Testis (tissue), 3 donors: ENCODE results near the gene DCXR. TPM values are rescaled to one million over a fixed set of nuclear protein-coding genes. Genes with fewer than 3 reads are reported as not detected.

ENCODE experiments used
- DNase-seq: peaks from one replicate; pipeline ENCODE4 v3.0.0-alpha.2; 2019
- H3K27ac ChIP-seq, 2 donors: fragments of 200-600 bp; sonication (generic); one replicate each; pipeline ENCODE4 v1.5.1; 2019
- H3K27me3 ChIP-seq: fragments of 200-600 bp; sonication (generic); one replicate; pipeline ENCODE4 v1.5.1; 2019
- H3K36me3 ChIP-seq: fragments of 200-600 bp; sonication (generic); one replicate; pipeline ENCODE4 v1.5.1; 2017; ENCODE audit warnings: low read depth; ENCODE audit errors: missing control alignments
- H3K4me1 ChIP-seq: fragments of 200-600 bp; sonication (generic); one replicate; pipeline ENCODE4 v1.5.1; 2019
- H3K4me3 ChIP-seq, 2 donors: fragments of 200-600 bp; sonication (generic); one replicate each; pipeline ENCODE4 v1.5.1; 2017 to 2019
- H3K9me3 ChIP-seq: fragments of 200-600 bp; sonication (generic); one replicate; pipeline ENCODE4 v1.5.1; 2017
- CTCF ChIP-seq, 3 experiments: fragments of 450-650 bp in 2 of 3; fragments of 200-600 bp in 1 of 3; sonication (generic) in 1 of 3; IDR thresholded peaks; one replicate each; pipeline ENCODE4 v1.5.1; 2016 to 2019; ENCODE audit warnings: antibody characterized with exemption in 3 of 3, mild to moderate bottlenecking in 2 of 3, moderate library complexity in 1 of 3
- POLR2A ChIP-seq: fragments of 450-650 bp; IDR thresholded peaks from one replicate; pipeline ENCODE4 v1.6.1; 2017; ENCODE audit warnings: antibody characterized with exemption, mild to moderate bottlenecking, moderate library complexity
- WGBS, 2 donors: methylation state at CpG; one replicate each; pipeline ENCODE4 v1.1.5; 2018; 5-methylcytosine and 5-hydroxymethylcytosine counted together
- intact Hi-C: fragments of 100-400 bp; cut with DNase I; formaldehyde crosslinking; loops from one replicate; pipeline ENCODE4 v1.15.1; 2023; ENCODE audit warnings: low total_unique reads
- polyA plus RNA-seq: library from polyadenylated mRNA; stranded (reverse); fragments of 350-450 nt; fragmentation: Illumina TruSeq; extraction: RNeasy Lipid Tissue Mini Kit (QIAGEN cat#74804); gene quantifications from one replicate; pipeline ENCODE4 v1.2.3, GENCODE V29; 2014; ENCODE audit warnings: low read depth, low replicate concordance; ENCODE audit not compliant: insufficient read depth
- total RNA-seq, 2 donors: library from RNA; depleted of rRNA; stranded (reverse); fragments of >200 nt; gene quantifications; one replicate each; pipeline ENCODE4 v1.2.3, GENCODE V29; 2016

The DCXR gene
- total and polyA plus RNA-seq, 3 donors from 2014 or later, result 109 to 188 (median 134) TPM

- WGBS, 2 donors, result 86% methylated on average over 30 of the region's 34 CpGs; no CpG with 5 or more reads in 1 of the 2 donors
- Histone ChIP-seq H3K36me3 (no peaks in the 10 kb centered on the region), H3K27ac (no peak overlapping the region), H3K27me3 (no peaks in the 10 kb centered on the region), H3K9me3 (no peaks in the 10 kb centered on the region), H3K4me1 (peaks cover 15% of the 10 kb centered on the region), H3K4me3 (no peak overlapping the region)
- intact Hi-C loops, result no loop called here
- no peak for DNase-seq
- TF ChIP-seq CTCF (IDR thresholded peaks at IDR 0.05), result no peak
- TF ChIP-seq POLR2A, result no peak
Observed at GRCh38 chr17:82061047-82061925, 23.8 kb upstream of the DCXR start.

DNA sequence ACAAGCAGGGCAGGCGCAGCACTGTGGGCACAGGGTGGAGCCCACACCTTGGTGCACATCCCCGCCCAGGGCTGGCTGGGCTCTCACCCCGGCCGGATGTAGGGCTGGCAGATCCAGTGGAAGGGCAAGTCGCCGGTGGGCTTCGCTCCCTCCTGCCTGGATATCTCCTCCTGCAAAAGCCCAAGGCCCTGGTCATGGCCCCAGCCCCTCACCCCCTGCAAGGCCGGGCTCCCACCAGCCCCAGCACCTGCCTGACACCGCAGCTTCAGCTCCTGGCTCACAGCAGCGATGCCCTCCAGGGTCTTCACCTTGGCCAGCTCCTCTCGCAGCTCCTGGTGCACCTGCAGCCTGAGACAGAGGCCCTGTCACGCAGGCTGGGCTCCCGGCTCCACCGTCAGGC, 23.1 kb upstream of the DCXR start:
- TF ChIP-seq CTCF (IDR thresholded peaks at IDR 0.05) (no peak), POLR2A (no peak)
- no peak for DNase-seq
- Histone ChIP-seq H3K9me3 (no peaks in the 10 kb centered on the region), H3K4me3 (no peak overlapping the region), H3K4me1 (peaks cover 11% of the 10 kb centered on the region), H3K27me3 (no peaks in the 10 kb centered on the region), H3K27ac (no peak overlapping the region), H3K36me3 (no peaks in the 10 kb centered on the region)
- 85 to 87% methylated on average over 9 to 14 of the region's 14 CpGs for WGBS, 2 donors
- intact Hi-C loops, result no loop called here

DNA sequence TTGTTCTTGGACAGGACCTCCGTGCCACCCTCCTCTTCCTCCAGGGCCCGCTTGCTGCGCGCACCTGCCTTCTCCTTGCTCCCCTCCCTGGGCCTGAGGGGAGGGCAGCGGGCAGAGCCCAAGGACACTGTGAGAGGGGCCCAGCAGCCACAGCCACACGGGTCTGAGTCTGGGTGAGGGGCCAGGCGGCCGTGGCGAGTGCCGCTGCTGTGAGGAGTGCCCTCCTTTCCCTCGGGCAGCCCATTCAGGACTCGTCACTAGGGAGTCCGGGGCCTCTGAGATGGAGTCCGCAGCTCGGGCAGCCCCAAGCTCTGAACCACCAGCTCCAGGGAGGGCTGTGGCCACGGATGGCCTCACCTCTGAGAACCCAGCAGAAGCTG, 22.5 kb upstream of the DCXR start:
- H3K4me1 ChIP-seq, result peaks cover 10% of the 10 kb centered on the region
- no peak overlapping the region for H3K4me3 ChIP-seq
- intact Hi-C loops, result no loop called here
- no peaks in the 10 kb centered on the region for H3K27me3 ChIP-seq
- H3K9me3 ChIP-seq, result no peaks in the 10 kb centered on the region
- 78 to 100% methylated on average over 2 to 16 of the region's 16 CpGs for WGBS, 2 donors
- no peaks in the 10 kb centered on the region for H3K36me3 ChIP-seq
- no peak overlapping the region for H3K27ac ChIP-seq
- TF ChIP-seq CTCF (IDR thresholded peaks at IDR 0.05) (no peak), POLR2A (no peak)
- no peak for DNase-seq

GRCh38 chr17:82059272-82060000, 21.9 kb upstream of the DCXR start:
- Histone ChIP-seq H3K36me3 (no peaks in the 10 kb centered on the region), H3K27ac (no peak overlapping the region), H3K27me3 (no peaks in the 10 kb centered on the region), H3K4me1 (peaks cover 5% of the 10 kb centered on the region), H3K9me3 (no peaks in the 10 kb centered on the region), H3K4me3 (no peak overlapping the region)
- intact Hi-C loops, result no loop called here
- WGBS, 2 donors, result 73 to 75% methylated on average over 16 to 19 of the region's 19 CpGs
- no peak for DNase-seq
- TF ChIP-seq CTCF (IDR thresholded peaks at IDR 0.05), result no peak
- TF ChIP-seq POLR2A, result no peak
